Stomach (tissue), 9 donors: ENCODE results near the gene RAB31. TPM values are rescaled to one million over a fixed set of nuclear protein-coding genes. Genes with fewer than 3 reads are reported as not detected.

ENCODE experiments used
- DNase-seq, 2 donors: peaks; one replicate each; pipeline versions ENCODE4 v3.0.0 to v3.0.0-alpha.2; 2013 to 2019
- H3K27ac ChIP-seq, 5 donors: fragments of 200-600 bp in 4 of 5; sonication (generic) in 4 of 5; one replicate each; pipeline ENCODE4 v1.5.1; 2013 to 2019; ENCODE audit warnings: mild to moderate bottlenecking in 1 of 5, moderate library complexity in 1 of 5
- H3K27me3 ChIP-seq, 3 donors: fragments of 200-600 bp; sonication (generic); one replicate each; pipeline ENCODE4 v1.5.1; 2017 to 2019; ENCODE audit warnings: mixed run types in 1 of 3
- H3K36me3 ChIP-seq, 4 donors: fragments of 200-600 bp; sonication (generic); 1 replicate in 3 of 4; 2 replicates in 1 of 4; pipeline ENCODE4 v1.5.1; 2016 to 2019
- H3K4me1 ChIP-seq, 4 donors: fragments of 200-600 bp; sonication (generic); one replicate each; pipeline ENCODE4 v1.5.1; 2016 to 2019
- H3K4me3 ChIP-seq, 4 donors: fragments of 200-600 bp; sonication (generic) in 3 of 4; one replicate each; pipeline ENCODE4 v1.5.1; 2016 to 2019; ENCODE audit warnings: mild to moderate bottlenecking in 1 of 4
- H3K9me3 ChIP-seq, 4 donors: fragments of 200-600 bp; sonication (generic); one replicate each; pipeline ENCODE4 v1.5.1; 2016 to 2019
- CTCF ChIP-seq, 7 experiments: fragments of 450-650 bp in 4 of 7; fragments of 200-600 bp in 3 of 7; sonication (generic) in 3 of 7; IDR thresholded peaks; one replicate each; pipeline ENCODE4 v1.5.1; 2016 to 2019; ENCODE audit warnings: antibody characterized with exemption in 7 of 7, control low read depth in 2 of 7, mild to moderate bottlenecking in 1 of 7
- EP300 ChIP-seq: sonication (generic); formaldehyde crosslinking; IDR thresholded peaks from one replicate; pipeline ENCODE4 v1.6.1; 2017; ENCODE audit warnings: antibody characterized with exemption
- POLR2A ChIP-seq, 4 donors: fragments of 450-650 bp; IDR thresholded peaks; one replicate each; pipeline ENCODE4 v1.6.1; 2016; ENCODE audit warnings: antibody characterized with exemption in 4 of 4, control low read depth in 2 of 4, mild to moderate bottlenecking in 1 of 4, moderate library complexity in 1 of 4
- POLR2AphosphoS5 ChIP-seq, 3 donors: sonication (generic); formaldehyde crosslinking; IDR thresholded peaks; one replicate each; pipeline ENCODE4 v1.6.1; 2016; ENCODE audit warnings: antibody characterized with exemption in 3 of 3
- WGBS, 5 donors: extraction: QIAGEN DNeasy Blood & Tissue Kit in 3 of 5; methylation state at CpG; one replicate each; pipeline versions ENCODE4 v1.1.5 to v1.1.7; 2013 to 2018; 5-methylcytosine and 5-hydroxymethylcytosine counted together
- intact Hi-C: fragments of 100-400 bp; cut with DNase I; formaldehyde crosslinking; loops from one replicate; pipeline ENCODE4 v1.15.1; 2023; ENCODE audit warnings: low total_unique reads
- polyA plus RNA-seq, 3 donors: library from polyadenylated mRNA; stranded (reverse); fragments of 200-250 nt; gene quantifications; one replicate each; pipeline ENCODE4 v1.2.3, GENCODE V29; 2013
- total RNA-seq, 5 donors: library from RNA; depleted of rRNA; stranded (reverse); fragments of >200 nt; gene quantifications; one replicate each; pipeline versions ENCODE4 v1.1.0 to v1.2.3, GENCODE V29; 2014 to 2016
- donor health status: healthy with polysubstance abuse.
- donor health status: Bipolar disorder and iron deficiency.
- donor health status: healthy.

Gene RAB31
- total and polyA plus RNA-seq, 8 donors: 10.1 to 65.5 (median 36.8) TPM

- no peaks in the 10 kb centered on the region for H3K27me3 ChIP-seq
- H3K4me1 ChIP-seq: peaks cover 0 to 9% (median 0%) of the 10 kb centered on the region in 4 donors
- H3K9me3 ChIP-seq: no peaks in the 10 kb centered on the region
- WGBS, 5 donors: 82 to 91% (median 85%) methylated on average over 2 of the region's 2 CpGs
- H3K36me3 ChIP-seq: peaks cover 0 to 6% (median 0%) of the 10 kb centered on the region in 4 donors
- DNase-seq: no peak
- TF ChIP-seq POLR2A (IDR thresholded peaks at IDR 0.05): no peak
- no peak for TF ChIP-seq POLR2AphosphoS5 (IDR thresholded peaks at IDR 0.05)
- TF ChIP-seq EP300: no peak
- TF ChIP-seq CTCF (IDR thresholded peaks at IDR 0.05): no peak
- H3K4me3 ChIP-seq: no peak overlapping the region
- H3K27ac ChIP-seq: no peak overlapping the region
- intact Hi-C loops: no loop called here
Measured at GRCh38 chr18:9791991-9792390, 83.9 kb downstream of the RAB31 start.

- DNase-seq: no peak
- TF ChIP-seq POLR2A (IDR thresholded peaks at IDR 0.05): no peak
- peak in 3 of 7 experiments; percentile 13 to 30 (median 19) for TF ChIP-seq CTCF (IDR thresholded peaks at IDR 0.05)
- Histone ChIP-seq H3K9me3 (no peaks in the 10 kb centered on the region), H3K36me3 (peaks cover 0 to 6% (median 0%) of the 10 kb centered on the region in 4 donors), H3K4me1 (peaks cover 0 to 12% (median 0%) of the 10 kb centered on the region in 4 donors), H3K27me3 (no peaks in the 10 kb centered on the region), H3K4me3 (no peak overlapping the region), H3K27ac (peak overlapping the region in 1 of 5 donors; percentile 25)
- intact Hi-C loops: no loop called here
- WGBS, 5 donors: 88 to 99% (median 96%) methylated on average over 3 of the region's 3 CpGs
Measured at GRCh38 chr18:9792565-9793245, 84.6 kb downstream of the RAB31 start.

GRCh38 chr18:9796011-9796410, 87.9 kb downstream of the RAB31 start:
- no peaks in the 10 kb centered on the region for H3K9me3 ChIP-seq
- H3K27me3 ChIP-seq: no peaks in the 10 kb centered on the region
- H3K27ac ChIP-seq: no peak overlapping the region
- WGBS, 5 donors: 88 to 96% (median 92%) methylated on average over 2 of the region's 2 CpGs
- H3K36me3 ChIP-seq: peaks cover 0 to 6% (median 0%) of the 10 kb centered on the region in 4 donors
- intact Hi-C loops: no loop called here
- no peak for TF ChIP-seq EP300
- TF ChIP-seq POLR2A (IDR thresholded peaks at IDR 0.05): no peak
- no peak for TF ChIP-seq CTCF (IDR thresholded peaks at IDR 0.05)
- TF ChIP-seq POLR2AphosphoS5 (IDR thresholded peaks at IDR 0.05): no peak
- peaks cover 0 to 10% (median 4%) of the 10 kb centered on the region in 4 donors for H3K4me1 ChIP-seq
- no peak for DNase-seq
- H3K4me3 ChIP-seq: no peak overlapping the region

DNA sequence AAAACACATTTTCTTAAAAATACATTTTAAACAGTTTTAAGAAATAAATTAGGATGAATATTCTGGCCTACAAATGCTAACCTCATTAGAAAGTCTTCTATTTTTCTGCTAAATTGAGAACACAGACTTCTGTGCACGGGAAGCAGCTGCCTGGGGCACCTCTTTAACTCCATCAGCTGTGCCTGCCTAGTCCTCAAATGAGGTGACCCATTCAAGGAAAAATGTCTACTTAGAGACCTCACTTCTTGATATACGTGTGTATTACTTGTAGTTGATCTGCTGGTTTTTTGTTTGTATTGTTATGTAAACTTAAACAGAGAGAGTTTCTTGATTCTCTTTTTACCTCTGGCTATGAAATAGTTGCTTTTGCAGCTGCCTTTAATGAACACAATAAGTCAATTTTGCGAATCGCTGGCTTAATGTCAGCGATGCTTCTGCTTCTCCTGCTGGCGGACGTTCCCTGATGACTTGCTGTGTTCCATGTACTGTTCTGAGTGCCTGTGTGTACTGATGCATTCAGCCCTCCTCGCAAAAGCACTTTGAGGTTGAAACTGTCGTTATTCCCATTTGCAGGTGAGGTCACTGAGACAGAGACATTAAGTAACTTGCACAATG, 88.9 kb downstream of the RAB31 start:
- DNase-seq: peak in 1 of 2 donors; percentile 53
- Histone ChIP-seq H3K27ac (peak overlapping the region in 1 of 5 donors; percentile 10), H3K9me3 (no peaks in the 10 kb centered on the region), H3K4me1 (peaks cover 0 to 10% (median 4%) of the 10 kb centered on the region in 4 donors), H3K27me3 (no peaks in the 10 kb centered on the region), H3K36me3 (peaks cover 0 to 6% (median 0%) of the 10 kb centered on the region in 4 donors), H3K4me3 (no peak overlapping the region)
- intact Hi-C loops: no loop called here
- 41 to 56% (median 50%) methylated on average over 9 of the region's 9 CpGs for WGBS, 5 donors
- TF ChIP-seq EP300 (no peak), POLR2AphosphoS5 (IDR thresholded peaks at IDR 0.05) (no peak), CTCF (IDR thresholded peaks at IDR 0.05) (no peak), POLR2A (IDR thresholded peaks at IDR 0.05) (no peak)
